GM21360 (cell line): Measurements from ENCODE around the gene COG5.

Experiments
- ATAC-seq: cut with Tn5 transposase; IDR thresholded peaks from one replicate; pipeline ENCODE4 v1.9.1; 2021; ENCODE audit warnings: mild to moderate bottlenecking, moderate library complexity; ENCODE audit not compliant: unreplicated experiment

Gene COG5

GRCh38 chr7:107344799-107345198 lies 218.9 kb downstream of the COG5 start:
- ATAC-seq, result no peak

DNA sequence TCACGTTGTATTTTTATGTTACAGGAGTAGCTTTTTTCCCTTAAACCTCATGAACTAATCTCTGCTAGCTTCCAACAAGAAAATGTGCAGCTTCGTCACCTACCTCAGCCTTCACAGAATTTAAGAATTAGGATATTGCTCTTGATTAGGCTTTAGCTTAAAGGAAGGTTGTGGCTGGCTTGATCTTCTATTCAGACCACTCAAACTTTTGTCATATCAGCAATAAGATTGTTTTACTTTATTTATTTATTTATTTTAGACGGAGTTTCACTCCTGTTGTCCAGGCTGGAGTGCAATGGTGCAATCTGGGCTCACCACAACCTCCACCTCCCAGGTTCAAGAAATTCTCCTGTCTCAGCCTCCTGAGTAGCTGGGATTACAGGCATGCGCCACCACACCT lies 219.4 kb downstream of the COG5 start:
- no peak for ATAC-seq

- ATAC-seq, result no peak
Measured at GRCh38 chr7:107338080-107338479, 225.6 kb downstream of the COG5 start.

- ATAC-seq, result no peak
Measured at GRCh38 chr7:107332488-107333269, 231.0 kb downstream of the COG5 start.

DNA sequence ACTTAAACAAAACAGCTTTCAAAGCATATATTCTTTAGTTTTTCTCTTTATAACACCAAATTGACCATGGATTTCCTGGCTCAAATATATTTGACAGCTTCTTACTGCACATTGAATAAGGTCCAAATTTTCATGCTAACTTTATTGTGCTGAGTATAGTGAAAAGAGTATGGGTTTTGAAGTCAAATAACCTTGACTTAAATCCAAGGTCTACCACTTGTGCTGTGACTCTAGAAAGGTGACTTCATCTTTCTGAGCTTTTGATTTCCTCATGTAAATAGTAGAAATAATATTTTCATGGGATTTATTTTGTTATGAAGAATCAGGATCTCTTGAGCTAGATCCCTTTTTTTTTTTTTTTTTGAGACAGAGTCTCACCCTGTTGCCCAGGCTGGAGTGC lies 233.2 kb downstream of the COG5 start:
- ATAC-seq, result no peak

DNA sequence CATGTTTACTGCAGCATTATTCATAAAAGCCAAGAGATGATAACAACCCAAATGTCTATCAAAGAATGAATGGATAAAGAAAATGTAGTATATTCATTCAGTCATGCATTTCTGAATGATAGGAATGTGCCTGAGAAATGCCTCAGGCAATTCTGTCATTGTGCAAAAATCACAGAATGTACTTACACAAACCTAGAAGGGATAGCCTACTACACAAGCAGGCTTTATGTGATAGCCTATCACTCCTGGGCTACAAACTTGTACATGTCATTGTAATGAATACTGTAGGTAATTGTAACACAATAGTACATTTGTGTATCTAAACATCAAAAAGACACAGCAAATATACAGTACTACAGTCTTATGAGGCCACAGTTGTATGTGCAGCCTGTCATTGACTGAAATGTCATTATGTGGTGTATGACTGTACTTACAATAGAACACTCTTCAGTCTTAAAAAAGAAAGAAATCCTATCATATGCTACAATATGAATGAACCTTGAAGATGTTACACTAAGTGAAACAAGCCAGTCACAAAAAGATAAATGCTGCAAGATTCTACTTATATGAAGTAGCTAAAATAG lies 235.6 kb downstream of the COG5 start:
- ATAC-seq, result no peak

DNA sequence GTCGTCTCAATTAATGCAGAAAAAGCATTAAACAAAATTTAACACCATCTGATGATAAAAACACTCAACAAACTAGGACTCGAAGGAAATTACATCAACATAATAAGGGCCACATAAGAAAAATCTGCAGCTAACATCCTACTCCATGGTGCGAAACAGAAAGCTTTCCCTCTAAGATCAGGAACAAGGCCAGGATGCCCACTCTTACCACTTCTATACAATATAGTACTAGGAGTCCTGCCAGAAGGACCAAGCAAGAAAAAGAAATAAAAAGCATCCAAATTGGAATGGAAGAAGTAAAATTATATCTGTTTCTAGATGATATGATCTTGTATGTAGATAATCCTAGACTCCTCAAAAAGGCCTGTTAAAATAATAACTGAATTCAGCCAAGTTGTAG lies 237.7 kb downstream of the COG5 start:
- no peak for ATAC-seq

GRCh38 chr7:107322015-107322414 lies 241.7 kb downstream of the COG5 start:
- no peak for ATAC-seq

GRCh38 chr7:107321611-107322010 lies 242.1 kb downstream of the COG5 start:
- no peak for ATAC-seq

DNA sequence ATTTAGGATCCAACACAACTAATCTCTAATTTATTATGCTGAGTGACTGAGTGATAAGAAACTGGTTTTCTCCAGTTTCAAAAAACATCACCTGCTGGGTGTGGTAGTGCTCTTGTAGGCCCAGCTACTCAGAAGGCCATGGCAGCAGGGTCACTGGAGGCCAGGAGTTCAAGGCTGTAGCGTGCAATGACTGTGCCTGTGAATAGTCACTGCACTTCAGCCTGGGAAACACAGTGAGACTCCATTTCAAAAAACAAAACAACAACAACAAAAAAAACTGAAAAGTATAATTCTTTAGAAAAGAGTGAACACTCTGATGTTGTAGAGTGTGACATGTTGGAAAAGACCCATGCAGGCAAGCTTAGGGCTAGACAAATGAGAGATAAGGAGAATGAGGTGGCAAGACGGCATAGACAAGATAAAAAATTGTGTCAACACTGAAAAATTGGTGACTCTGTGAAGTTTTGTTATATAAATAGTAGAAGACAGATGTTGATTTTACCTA lies 243.9 kb downstream of the COG5 start:
- no peak for ATAC-seq

GRCh38 chr7:107318523-107319160 lies 245.1 kb downstream of the COG5 start:
- no peak for ATAC-seq

DNA sequence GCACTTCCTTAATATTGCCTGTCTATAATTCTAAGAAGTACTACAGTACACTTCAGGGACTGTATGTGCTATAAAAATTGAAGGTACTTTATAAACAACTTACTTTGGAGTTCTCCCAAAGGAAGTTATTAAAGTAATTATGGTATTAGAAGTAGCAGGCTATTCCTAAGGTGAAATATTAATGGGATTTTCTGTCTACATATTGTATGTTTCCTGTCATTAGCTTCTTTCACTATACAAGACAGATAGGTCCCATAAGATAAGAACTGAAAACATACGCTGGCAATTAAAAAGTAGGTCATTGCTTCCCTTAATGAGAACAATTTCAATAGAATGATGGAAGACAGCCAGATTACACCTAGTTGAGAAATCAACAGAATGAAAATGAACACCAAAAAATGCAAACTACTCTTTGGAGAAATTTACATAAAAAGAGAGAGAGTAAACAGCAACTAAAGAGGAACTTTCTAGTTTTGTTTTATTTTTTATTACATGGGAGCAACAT lies 248.0 kb downstream of the COG5 start:
- no peak for ATAC-seq

GRCh38 chr7:107313355-107313754 lies 250.4 kb downstream of the COG5 start:
- no peak for ATAC-seq

DNA sequence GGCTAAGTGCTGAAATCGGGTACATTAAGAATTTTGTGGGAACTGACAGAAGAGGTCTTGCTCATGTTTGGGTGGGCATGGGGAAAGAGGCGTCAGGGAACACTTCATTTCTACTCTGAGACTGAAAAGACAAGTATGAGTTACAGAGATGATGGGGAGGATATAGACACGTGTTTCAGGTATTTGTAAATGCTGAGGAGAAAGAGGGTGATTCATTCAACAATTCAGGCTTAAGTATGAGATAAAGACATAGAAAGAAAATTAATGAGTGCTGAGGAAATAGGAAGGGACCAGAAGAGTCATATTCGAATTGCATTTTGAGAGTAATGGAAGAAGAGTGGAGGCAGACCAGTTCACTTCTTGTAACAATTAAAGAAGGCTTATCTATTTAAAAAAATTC lies 251.3 kb downstream of the COG5 start:
- no peak for ATAC-seq

- ATAC-seq, result no peak
Measured at GRCh38 chr7:107309296-107309695, 254.4 kb downstream of the COG5 start.

DNA sequence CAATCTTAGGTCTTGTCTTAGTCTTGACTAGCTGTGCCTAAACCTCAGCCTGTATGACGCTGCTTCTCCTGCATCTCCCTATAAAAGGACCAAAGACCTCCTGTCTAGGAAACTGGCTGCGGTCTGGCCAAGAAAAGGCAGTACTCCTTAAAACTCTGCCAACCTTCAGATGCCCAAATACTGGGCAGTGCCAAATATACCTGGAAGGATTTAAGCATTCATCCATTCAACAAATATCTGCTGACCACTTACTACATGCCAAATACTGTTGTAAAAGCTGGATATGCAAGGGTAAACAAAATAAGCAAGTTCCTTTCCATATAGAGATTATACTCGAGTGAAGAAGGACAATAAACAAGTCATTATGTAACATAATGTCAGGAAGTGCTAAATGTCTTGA lies 259.1 kb downstream of the COG5 start:
- no peak for ATAC-seq

- ATAC-seq, result no peak
Measured at GRCh38 chr7:107304063-107304462, 259.7 kb downstream of the COG5 start.

DNA sequence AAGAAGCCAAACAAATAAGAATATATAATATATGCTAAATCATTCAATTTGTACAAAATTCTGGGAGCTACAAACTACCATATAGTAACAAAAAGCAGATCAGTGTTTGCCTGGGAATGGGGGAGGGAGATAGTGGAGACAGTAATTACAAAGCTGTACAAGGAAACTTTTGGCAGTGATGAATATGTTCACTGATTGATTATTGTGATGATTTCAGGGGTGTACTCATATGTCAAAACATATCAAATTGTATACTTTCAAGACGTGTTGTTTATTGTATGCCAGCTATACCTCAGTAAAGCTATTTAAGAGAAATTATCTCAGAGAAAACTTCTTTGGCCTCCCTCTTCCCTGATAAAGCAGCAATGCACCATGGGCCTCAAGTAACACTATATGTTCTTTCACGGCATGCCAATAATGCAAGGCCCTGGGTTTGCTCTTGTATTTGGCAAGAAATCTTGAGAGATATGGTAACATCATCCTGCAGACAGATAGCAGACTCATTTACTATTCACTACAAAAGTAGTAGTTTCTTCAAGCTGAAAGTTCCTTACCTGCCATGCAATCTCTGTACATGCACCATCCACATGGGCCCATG lies 261.4 kb downstream of the COG5 start:
- no peak for ATAC-seq

- no peak for ATAC-seq
Measured at GRCh38 chr7:107294182-107294581, 269.5 kb downstream of the COG5 start.

DNA sequence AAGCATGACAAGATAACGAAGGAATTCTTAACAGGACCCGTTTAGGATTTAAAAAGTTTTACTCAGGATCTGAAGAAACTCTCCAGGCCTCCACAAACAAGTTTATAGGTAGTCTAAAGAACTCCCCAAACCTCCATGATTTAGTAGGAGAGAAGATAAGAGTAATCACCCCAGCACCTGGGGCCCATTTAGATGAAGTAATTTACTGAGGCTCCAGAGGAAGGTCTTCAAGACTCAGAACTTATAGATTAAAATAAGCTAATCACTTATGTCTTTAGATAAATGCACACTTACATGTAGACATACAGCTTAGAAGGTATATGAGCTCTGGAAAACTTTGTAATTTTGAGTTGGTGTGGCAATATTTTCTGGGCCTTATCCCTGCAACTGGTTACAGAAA lies 271.1 kb downstream of the COG5 start:
- no peak for ATAC-seq

DNA sequence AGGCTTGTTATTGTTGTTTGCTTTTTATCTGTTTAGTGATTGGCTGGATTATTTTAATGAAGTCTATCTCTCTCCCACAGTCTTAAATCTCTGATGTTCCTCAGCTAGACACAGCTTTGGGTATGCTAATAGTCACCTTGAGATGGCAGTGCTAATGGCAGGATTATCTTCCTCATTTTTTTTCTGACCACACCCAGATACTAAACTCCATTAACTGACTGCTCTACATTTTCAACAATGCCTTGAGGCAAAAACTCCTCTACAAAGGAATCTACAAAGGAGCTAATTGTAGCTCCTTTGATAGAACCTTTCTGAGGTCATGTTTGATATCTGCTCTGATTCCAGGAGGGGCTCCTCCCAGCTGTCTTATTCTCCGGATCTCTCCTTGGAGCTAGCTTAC lies 272.3 kb downstream of the COG5 start:
- ATAC-seq, result no peak
